Cardiac muscle cell (in vitro differentiated cells and primary cell): ENCODE data around the gene IDUA. TPM values are rescaled to one million over a fixed set of nuclear protein-coding genes. Genes with fewer than 3 reads are reported as not detected.

ENCODE experiments used
- DNase-seq, 2 donors: peaks; one replicate each; pipeline versions ENCODE4 v3.0.0 to v3.0.0-alpha.2; 2010 to 2017; ENCODE audit warnings: low read depth in 1 of 2, low spot score in 1 of 2
- H3K27ac ChIP-seq: fragments of 200-600 bp; sonication (generic); 2 replicates; pipeline ENCODE4 v1.5.1; 2016
- H3K27me3 ChIP-seq: fragments of 200-600 bp; sonication (generic); 2 replicates; pipeline ENCODE4 v1.6.0; 2016; ENCODE audit warnings: control low read depth
- H3K36me3 ChIP-seq: fragments of 200-600 bp; sonication (generic); 2 replicates; pipeline ENCODE4 v1.5.1; 2016; ENCODE audit warnings: control low read depth
- H3K4me1 ChIP-seq: fragments of 200-600 bp; sonication (generic); 2 replicates; pipeline ENCODE4 v1.8.1; 2017; ENCODE audit warnings: low read depth, mild to moderate bottlenecking, mixed run types
- H3K4me3 ChIP-seq: fragments of 200-600 bp; sonication (generic); 2 replicates; pipeline ENCODE4 v1.5.1; 2016; ENCODE audit warnings: mild to moderate bottlenecking
- H3K9me3 ChIP-seq: fragments of 200-600 bp; sonication (generic); 2 replicates; pipeline ENCODE4 v1.5.1; 2017; ENCODE audit warnings: low read depth, mild to moderate bottlenecking, control low read depth
- CTCF ChIP-seq: IDR thresholded peaks from 2 replicates; pipeline ENCODE4 v1.5.1; 2012; ENCODE audit warnings: low read depth, mild to moderate bottlenecking, low read length
- polyA plus RNA-seq: library from polyadenylated mRNA; unstranded; fragments of >200 nt; fragmentation: Nextera tagmentation; extraction: Ambion mirVana; gene quantifications from 2 replicates; pipeline ENCODE4 v1.2.1, GENCODE V29; 2016
- total RNA-seq: library from RNA; depleted of rRNA; stranded (reverse); fragments of >200 nt; gene quantifications from 2 replicates; pipeline ENCODE4 v1.2.3, GENCODE V29; 2016

The IDUA gene
- total and polyA plus RNA-seq, 2 experiments from 2014 or later = 13.0 to 29.9 TPM

DNA sequence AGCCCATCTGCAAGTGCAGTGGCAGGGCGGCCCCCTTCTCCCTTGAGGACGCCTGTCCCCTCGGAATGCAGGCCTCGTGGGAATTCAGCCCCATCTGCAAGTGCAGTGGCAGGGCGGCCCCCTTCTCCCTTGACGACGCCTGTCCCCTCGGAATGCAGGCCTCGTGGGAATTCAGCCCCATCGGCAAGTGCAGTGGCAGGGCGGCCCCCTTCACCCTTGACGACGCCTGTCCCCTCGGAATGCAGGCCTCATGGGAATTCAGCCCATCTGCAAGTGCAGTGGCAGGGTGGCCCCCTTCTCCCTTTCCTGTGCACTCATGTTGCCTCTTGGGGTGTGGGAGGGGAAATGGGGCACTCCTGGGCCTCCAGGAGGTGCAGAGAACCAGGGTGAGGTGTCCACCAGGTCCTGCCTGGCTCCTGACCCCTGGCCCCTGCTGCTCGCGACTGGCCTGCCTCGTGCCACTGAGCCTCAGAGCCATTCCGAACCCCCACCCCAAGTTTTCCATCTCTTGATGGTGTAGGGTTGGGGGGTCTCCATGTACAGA lies 13.1 kb downstream of the IDUA start:
- TF ChIP-seq CTCF = no peak

GRCh38 chr4:1000686-1001260 lies 13.9 kb downstream of the IDUA start:
- Histone ChIP-seq H3K27me3 (peaks cover 98% of the 10 kb centered on the region), H3K27ac (no peak overlapping the region), H3K36me3 (no peaks in the 10 kb centered on the region), H3K4me3 (no peak overlapping the region), H3K4me1 (no peaks in the 10 kb centered on the region), H3K9me3 (no peaks in the 10 kb centered on the region)
- TF ChIP-seq CTCF = no peak
- no peak for DNase-seq

More for the DNA sequence above, 13.1 kb downstream of the IDUA start:
- no peaks in the 10 kb centered on the region for H3K9me3 ChIP-seq
- no peaks in the 10 kb centered on the region for H3K36me3 ChIP-seq
- no peak overlapping the region for H3K27ac ChIP-seq
- no peak for DNase-seq
- H3K4me1 ChIP-seq = no peaks in the 10 kb centered on the region
- H3K27me3 ChIP-seq = peaks cover 97% of the 10 kb centered on the region
- H3K4me3 ChIP-seq = no peak overlapping the region

GRCh38 chr4:1001561-1002130 lies 14.8 kb downstream of the IDUA start:
- DNase-seq = no peak
- no peak overlapping the region for H3K27ac ChIP-seq
- H3K4me3 ChIP-seq = no peak overlapping the region
- H3K4me1 ChIP-seq = no peaks in the 10 kb centered on the region
- no peaks in the 10 kb centered on the region for H3K9me3 ChIP-seq
- H3K27me3 ChIP-seq = peaks cover 98% of the 10 kb centered on the region
- H3K36me3 ChIP-seq = no peaks in the 10 kb centered on the region
- no peak for TF ChIP-seq CTCF

DNA sequence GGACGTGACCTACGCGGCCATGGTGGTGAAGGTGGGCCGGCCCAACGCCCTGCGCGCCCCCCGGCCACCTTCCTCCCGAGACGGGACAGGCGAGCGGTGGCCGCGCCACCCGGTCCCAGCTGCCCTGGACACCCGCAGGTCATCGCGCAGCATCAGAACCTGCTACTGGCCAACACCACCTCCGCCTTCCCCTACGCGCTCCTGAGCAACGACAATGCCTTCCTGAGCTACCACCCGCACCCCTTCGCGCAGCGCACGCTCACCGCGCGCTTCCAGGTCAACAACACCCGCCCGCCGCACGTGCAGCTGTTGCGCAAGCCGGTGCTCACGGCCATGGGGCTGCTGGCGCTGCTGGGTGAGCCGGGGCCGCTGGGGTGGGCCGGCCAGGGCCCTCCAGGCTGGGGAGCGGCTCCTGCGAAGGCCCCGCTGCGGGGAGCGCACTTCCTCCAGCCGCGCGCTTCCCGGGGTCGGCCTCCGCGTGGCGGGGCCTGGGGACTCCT lies 15.3 kb downstream of the IDUA start:
- no peak for TF ChIP-seq CTCF
- peaks cover 98% of the 10 kb centered on the region for H3K27me3 ChIP-seq
- no peaks in the 10 kb centered on the region for H3K9me3 ChIP-seq
- no peaks in the 10 kb centered on the region for H3K4me1 ChIP-seq
- H3K36me3 ChIP-seq = no peaks in the 10 kb centered on the region
- DNase-seq = peak in 1 of 2 donors; percentile 61
- no peak overlapping the region for H3K27ac ChIP-seq
- no peak overlapping the region for H3K4me3 ChIP-seq

- no peaks in the 10 kb centered on the region for H3K4me1 ChIP-seq
- H3K4me3 ChIP-seq = peak overlapping the region; percentile 13
- no peaks in the 10 kb centered on the region for H3K9me3 ChIP-seq
- no peaks in the 10 kb centered on the region for H3K36me3 ChIP-seq
- TF ChIP-seq CTCF = no peak
- H3K27ac ChIP-seq = no peak overlapping the region
- DNase-seq = no peak
- peaks cover 98% of the 10 kb centered on the region for H3K27me3 ChIP-seq
These were observed 15.9 kb downstream of the IDUA start for GRCh38 chr4:1002631-1003251.
